Activated CD4-positive, alpha-beta memory T cell treated with anti-CD3 and anti-CD28 coated beads for 36 hours (primary cell): ENCODE data around the gene PRR16. TPM values are rescaled to one million over a fixed set of nuclear protein-coding genes. Genes with fewer than 3 reads are reported as not detected.

Experiments
- CTCF ChIA-PET: fragments of 350-600 bp; sonication (Branson Sonifier 250); formaldehyde crosslinking; loops from one replicate; lab custom pipeline; 2021; ENCODE audit warnings: antibody characterized with exemption, inconsistent platforms; lab: Charles Lee
- POLR2A ChIA-PET: fragments of 350-600 bp; sonication (Branson Sonifier 250); formaldehyde crosslinking; loops from one replicate; lab custom pipeline; 2021; ENCODE audit warnings: antibody characterized with exemption; lab: Charles Lee
- DNase-seq: peaks from one replicate; pipeline ENCODE4 v3.0.0-alpha.2; 2020
- H3K27ac Mint-ChIP-seq: one replicate; pipeline ENCODE4 v1.8.0; 2021; ENCODE audit warnings: mixed read lengths
- H3K27me3 Mint-ChIP-seq: one replicate; pipeline ENCODE4 v1.8.0; 2021; ENCODE audit warnings: mixed read lengths
- H3K36me3 Mint-ChIP-seq: one replicate; pipeline ENCODE4 v1.8.0; 2021; ENCODE audit warnings: mixed read lengths
- H3K4me1 Mint-ChIP-seq: one replicate; pipeline ENCODE4 v1.8.0; 2021; ENCODE audit warnings: low read depth, mixed read lengths
- H3K4me3 Mint-ChIP-seq: one replicate; pipeline ENCODE4 v1.8.0; 2021; ENCODE audit warnings: mild to moderate bottlenecking, mixed read lengths
- H3K9me3 Mint-ChIP-seq: one replicate; pipeline ENCODE4 v1.8.0; 2021; ENCODE audit warnings: mixed read lengths
- intact Hi-C: fragments of 100-400 bp; cut with micrococcal nuclease; formaldehyde crosslinking; loops from one replicate; pipeline ENCODE4 v1.15.1; 2023
- total RNA-seq, 2 experiments: library from RNA; stranded (reverse); gene quantifications; one replicate each; pipeline ENCODE4 v1.2.3, GENCODE V29; 2021

Gene PRR16
- total RNA-seq, 2 experiments from 2014 or later = not detected

DNA sequence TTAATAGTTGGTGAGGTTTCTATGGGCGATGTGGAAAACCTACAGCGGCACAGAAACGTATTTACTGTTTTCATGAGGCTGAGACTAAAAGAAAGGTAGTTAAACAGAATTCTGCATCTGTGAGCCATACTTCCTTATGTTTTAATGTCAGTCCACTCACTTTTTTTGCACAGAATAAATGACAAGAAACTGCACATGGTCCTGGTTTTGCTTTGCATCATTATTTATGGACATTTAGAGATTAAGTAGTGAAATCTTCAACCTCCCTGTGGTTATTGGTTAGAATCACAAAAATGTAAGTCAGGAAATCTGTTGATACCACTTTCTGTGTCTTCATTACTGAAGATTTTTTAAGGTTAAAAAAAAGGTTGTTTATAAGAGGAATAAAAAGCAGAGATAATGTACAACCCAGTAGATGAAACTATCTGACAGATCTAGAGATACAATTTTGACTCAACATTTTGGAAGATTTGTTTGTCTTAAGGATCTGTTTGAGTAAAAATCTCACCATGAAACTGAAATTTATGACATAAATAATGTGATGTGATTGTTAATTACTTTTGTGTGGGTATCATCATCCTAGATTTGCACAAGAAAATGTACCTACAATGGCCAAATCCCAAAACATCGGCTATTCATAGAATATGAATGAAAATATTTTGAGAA is 2.4 kb downstream of the PRR16 start:
- peaks cover 8% of the 10 kb centered on the region for H3K4me1 Mint-ChIP-seq
- POLR2A ChIA-PET = no interaction called here
- H3K9me3 Mint-ChIP-seq = no peaks in the 10 kb centered on the region
- intact Hi-C loops = no loop called here
- no peaks in the 10 kb centered on the region for H3K36me3 Mint-ChIP-seq
- no peak for DNase-seq
- no peak overlapping the region for H3K4me3 Mint-ChIP-seq
- no peak overlapping the region for H3K27ac Mint-ChIP-seq
- CTCF ChIA-PET = no interaction called here
- peaks cover 29% of the 10 kb centered on the region for H3K27me3 Mint-ChIP-seq

DNA sequence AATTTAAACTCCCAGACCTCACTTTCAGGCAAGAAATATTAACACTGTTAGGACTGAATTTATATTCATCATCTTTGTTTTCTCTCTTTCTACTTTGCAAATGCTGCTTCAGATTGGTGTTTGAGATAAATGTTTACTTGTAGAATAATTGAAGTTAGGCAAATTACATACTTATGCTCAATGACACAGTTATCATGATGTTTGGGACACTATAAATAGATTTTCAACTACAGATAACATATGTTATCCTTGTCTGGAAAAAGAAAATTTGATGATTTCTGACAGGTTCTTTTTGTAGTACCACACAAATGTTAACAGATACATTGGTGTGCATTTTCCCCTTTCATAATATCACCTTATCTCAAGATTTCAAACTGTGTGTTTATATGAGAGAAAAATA is 7.9 kb downstream of the PRR16 start:
- peaks cover 4% of the 10 kb centered on the region for H3K9me3 Mint-ChIP-seq

DNA sequence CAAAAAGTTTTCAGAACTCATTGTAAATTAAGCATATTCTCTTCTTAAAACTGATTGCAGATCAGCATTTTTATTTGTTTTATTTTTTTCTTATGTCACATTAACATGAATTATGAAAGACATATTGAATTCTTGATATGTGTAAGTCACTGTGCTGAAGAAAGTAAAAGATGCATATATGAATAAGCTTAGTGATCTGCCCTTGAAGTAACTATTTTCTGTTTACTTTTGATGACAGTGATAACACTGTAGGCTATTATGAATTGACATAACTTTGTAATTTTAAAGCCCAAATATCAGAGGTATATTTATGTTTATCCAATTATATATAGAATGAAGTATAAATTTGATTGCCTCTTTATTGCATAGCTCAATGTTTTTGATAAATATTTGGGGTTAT is 8.8 kb downstream of the PRR16 start:
- no peak for DNase-seq
- POLR2A ChIA-PET = no interaction called here
- Mint-ChIP-seq H3K4me3 (no peak overlapping the region), H3K27ac (no peak overlapping the region), H3K4me1 (no peaks in the 10 kb centered on the region), H3K9me3 (peaks cover 4% of the 10 kb centered on the region), H3K36me3 (no peaks in the 10 kb centered on the region), H3K27me3 (peaks cover 2% of the 10 kb centered on the region)
- CTCF ChIA-PET = no interaction called here
- intact Hi-C loops = no loop called here

More for the DNA sequence above, 7.9 kb downstream of the PRR16 start:
- Mint-ChIP-seq H3K27me3 (peaks cover 2% of the 10 kb centered on the region), H3K4me1 (no peaks in the 10 kb centered on the region), H3K4me3 (no peak overlapping the region), H3K36me3 (no peaks in the 10 kb centered on the region), H3K27ac (no peak overlapping the region)
- ChIA-PET POLR2A (no interaction called here), CTCF (no interaction called here)
- DNase-seq = no peak
- intact Hi-C loops = no loop called here

DNA sequence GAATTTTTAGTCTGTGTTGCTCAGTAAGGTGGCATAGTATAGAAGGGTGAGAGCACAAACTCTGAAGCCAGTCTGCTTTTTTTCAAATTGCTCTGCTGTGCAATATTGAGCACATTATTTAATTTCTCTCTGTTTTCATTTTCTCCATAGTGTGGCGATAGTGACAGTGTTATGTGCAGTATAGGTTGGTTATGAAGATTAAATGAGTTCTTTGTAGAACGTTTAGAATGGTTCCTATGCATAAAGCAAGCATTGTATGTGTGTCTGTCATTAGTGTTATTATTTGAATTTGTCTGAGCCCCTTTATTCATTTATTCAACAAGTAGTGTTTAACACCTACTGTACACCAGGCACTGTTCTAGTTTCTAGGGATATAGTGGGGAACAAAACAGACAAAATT is 9.2 kb downstream of the PRR16 start:
- Mint-ChIP-seq H3K4me3 (no peak overlapping the region), H3K9me3 (peaks cover 4% of the 10 kb centered on the region), H3K27ac (no peak overlapping the region), H3K27me3 (peaks cover 2% of the 10 kb centered on the region), H3K4me1 (no peaks in the 10 kb centered on the region), H3K36me3 (no peaks in the 10 kb centered on the region)
- ChIA-PET POLR2A (no interaction called here), CTCF (no interaction called here)
- no peak for DNase-seq
- intact Hi-C loops = no loop called here

DNA sequence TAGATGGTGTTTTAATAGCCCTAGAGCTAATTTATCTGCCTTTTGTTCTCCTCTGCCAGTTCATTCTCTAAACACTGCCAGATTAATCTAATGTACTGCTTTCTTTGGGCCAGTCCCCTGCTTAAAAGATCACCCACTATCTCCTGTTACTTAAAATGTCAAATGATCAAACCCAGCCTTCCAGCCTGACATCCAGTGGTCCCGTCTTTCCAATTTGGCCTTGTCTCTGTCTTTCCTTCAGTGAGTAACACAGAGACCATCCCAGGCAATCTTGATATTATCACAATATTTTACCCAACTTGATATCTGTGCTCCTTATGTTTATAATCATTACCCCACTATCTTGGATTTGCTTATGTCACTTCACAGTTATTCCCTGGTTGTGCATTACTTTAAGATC is 12.0 kb downstream of the PRR16 start:
- ChIA-PET POLR2A (no interaction called here), CTCF (no interaction called here)
- H3K4me3 Mint-ChIP-seq = no peak overlapping the region
- H3K36me3 Mint-ChIP-seq = no peaks in the 10 kb centered on the region
- peaks cover 4% of the 10 kb centered on the region for H3K9me3 Mint-ChIP-seq
- no peaks in the 10 kb centered on the region for H3K27me3 Mint-ChIP-seq
- DNase-seq = no peak
- intact Hi-C loops = no loop called here
- no peak overlapping the region for H3K27ac Mint-ChIP-seq
- H3K4me1 Mint-ChIP-seq = no peaks in the 10 kb centered on the region

- intact Hi-C loops = no loop called here
- ChIA-PET CTCF (no interaction called here), POLR2A (no interaction called here)
- no peak overlapping the region for H3K27ac Mint-ChIP-seq
- no peak overlapping the region for H3K4me3 Mint-ChIP-seq
- no peaks in the 10 kb centered on the region for H3K4me1 Mint-ChIP-seq
- H3K9me3 Mint-ChIP-seq = peaks cover 4% of the 10 kb centered on the region
- H3K36me3 Mint-ChIP-seq = no peaks in the 10 kb centered on the region
- H3K27me3 Mint-ChIP-seq = no peaks in the 10 kb centered on the region
- DNase-seq = no peak
Measured at GRCh38 chr5:120479066-120479465, 15.0 kb downstream of the PRR16 start.

DNA sequence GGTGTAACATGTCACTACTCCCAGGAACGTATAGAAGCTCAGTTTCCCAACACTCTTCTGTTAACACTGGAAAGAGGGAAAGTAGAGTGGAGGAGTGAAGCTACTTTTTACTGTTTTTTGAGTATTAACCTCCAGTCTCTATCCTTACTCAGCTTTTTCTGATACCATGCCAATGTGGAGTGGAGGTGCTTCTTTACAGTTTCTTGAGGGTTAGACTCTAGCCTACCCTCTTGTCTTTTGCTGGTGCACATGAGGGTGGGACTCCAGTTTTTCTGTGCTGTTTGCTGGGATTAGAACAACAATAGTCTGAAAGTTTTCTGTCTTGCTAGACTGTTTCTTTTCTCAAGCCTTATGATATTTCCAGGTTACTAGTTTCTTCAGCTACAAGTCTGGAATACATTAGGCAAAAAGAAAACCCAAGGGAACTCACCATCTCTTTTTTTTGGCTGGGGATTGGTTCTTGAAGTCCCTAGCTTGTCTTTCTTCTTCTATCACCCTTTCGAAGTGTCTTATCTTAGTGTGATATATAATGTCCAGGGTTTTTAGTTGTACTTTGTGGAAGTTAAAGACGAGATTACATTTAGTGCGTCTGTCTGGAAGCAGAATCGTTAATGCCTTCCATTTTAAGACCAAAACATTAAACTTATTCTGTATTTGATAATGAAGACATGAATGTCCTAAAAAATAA is 35.9 kb downstream of the PRR16 start:
- Mint-ChIP-seq H3K36me3 (no peaks in the 10 kb centered on the region), H3K27me3 (no peaks in the 10 kb centered on the region)

DNA sequence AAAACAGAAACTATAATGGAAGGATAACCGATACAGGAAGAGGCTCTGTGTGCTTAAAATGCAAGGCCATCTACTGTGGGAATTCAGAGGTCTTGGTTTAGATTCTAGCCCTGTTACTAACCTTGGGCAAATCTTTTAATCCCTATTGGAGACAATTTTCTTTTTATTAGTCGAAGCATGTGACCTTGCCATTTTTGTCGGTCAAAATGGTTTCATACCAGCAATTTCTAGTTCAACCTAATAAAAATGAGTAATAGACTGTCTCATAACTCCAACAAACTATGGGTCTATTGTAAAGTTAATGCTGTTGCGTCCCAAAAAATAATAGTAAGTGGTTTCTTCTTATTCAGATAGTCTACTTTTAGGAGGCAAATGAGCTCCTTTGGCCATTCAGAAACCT is 38.4 kb downstream of the PRR16 start:
- H3K27me3 Mint-ChIP-seq = no peaks in the 10 kb centered on the region
- H3K9me3 Mint-ChIP-seq = peaks cover 4% of the 10 kb centered on the region
- H3K4me1 Mint-ChIP-seq = no peaks in the 10 kb centered on the region
- DNase-seq = no peak
- H3K4me3 Mint-ChIP-seq = no peak overlapping the region
- intact Hi-C loops = no loop called here
- no peak overlapping the region for H3K27ac Mint-ChIP-seq
- POLR2A ChIA-PET = no interaction called here
- no peaks in the 10 kb centered on the region for H3K36me3 Mint-ChIP-seq
- CTCF ChIA-PET = interaction anchor here (0.7 kb wide), 1 partner anchor 535 kb away, joined by 3 read pairs; no protein-coding TSS in a partner anchor

More for the DNA sequence above, 35.9 kb downstream of the PRR16 start:
- CTCF ChIA-PET = no interaction called here
- no peak for DNase-seq
- Mint-ChIP-seq H3K4me1 (no peaks in the 10 kb centered on the region), H3K4me3 (no peak overlapping the region), H3K27ac (no peak overlapping the region), H3K9me3 (peaks cover 5% of the 10 kb centered on the region)
- POLR2A ChIA-PET = no interaction called here
- intact Hi-C loops = no loop called here

DNA sequence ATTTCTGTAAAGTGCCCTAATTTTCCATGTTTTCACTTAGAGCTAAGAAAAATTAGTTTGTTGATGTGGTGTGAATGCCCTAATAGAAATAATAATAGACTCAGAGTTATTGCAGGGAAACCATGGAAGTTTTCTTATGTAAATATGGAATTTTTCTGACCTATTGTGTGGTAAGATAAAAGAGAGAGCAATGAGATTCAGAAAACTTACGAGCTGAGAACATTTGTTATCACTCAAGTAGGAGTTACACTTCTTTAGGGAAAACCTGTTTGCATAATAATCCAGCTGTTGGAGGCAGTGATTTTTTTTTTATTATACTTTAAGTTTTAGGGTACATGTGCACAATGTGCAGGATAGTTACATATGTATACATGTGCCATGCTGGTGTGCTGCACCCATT is 39.2 kb downstream of the PRR16 start:
- no peak for DNase-seq
- POLR2A ChIA-PET = no interaction called here
- intact Hi-C loops = no loop called here

GRCh38 chr5:120504057-120504456 is 40.0 kb downstream of the PRR16 start:
- no peaks in the 10 kb centered on the region for H3K36me3 Mint-ChIP-seq
- H3K27ac Mint-ChIP-seq = no peak overlapping the region

More for the DNA sequence above, 39.2 kb downstream of the PRR16 start:
- Mint-ChIP-seq H3K9me3 (peaks cover 4% of the 10 kb centered on the region), H3K27me3 (no peaks in the 10 kb centered on the region), H3K27ac (no peak overlapping the region), H3K36me3 (no peaks in the 10 kb centered on the region), H3K4me3 (no peak overlapping the region), H3K4me1 (no peaks in the 10 kb centered on the region)
- CTCF ChIA-PET = interaction anchor here (0.7 kb wide), 1 partner anchor 536 kb away, joined by 3 read pairs; no protein-coding TSS in a partner anchor

GRCh38 chr5:120507197-120507596 is 43.1 kb downstream of the PRR16 start:
- Mint-ChIP-seq H3K4me1 (no peaks in the 10 kb centered on the region), H3K4me3 (no peak overlapping the region), H3K9me3 (peaks cover 6% of the 10 kb centered on the region), H3K27me3 (no peaks in the 10 kb centered on the region), H3K27ac (no peak overlapping the region), H3K36me3 (no peaks in the 10 kb centered on the region)
- POLR2A ChIA-PET = no interaction called here
- no peak for DNase-seq
- intact Hi-C loops = no loop called here
- CTCF ChIA-PET = no interaction called here

More at GRCh38 chr5:120504057-120504456, 40.0 kb downstream of the PRR16 start:
- Mint-ChIP-seq H3K9me3 (peaks cover 4% of the 10 kb centered on the region), H3K4me1 (no peaks in the 10 kb centered on the region), H3K4me3 (no peak overlapping the region), H3K27me3 (no peaks in the 10 kb centered on the region)
- intact Hi-C loops = no loop called here
- POLR2A ChIA-PET = no interaction called here
- CTCF ChIA-PET = no interaction called here
- no peak for DNase-seq

DNA sequence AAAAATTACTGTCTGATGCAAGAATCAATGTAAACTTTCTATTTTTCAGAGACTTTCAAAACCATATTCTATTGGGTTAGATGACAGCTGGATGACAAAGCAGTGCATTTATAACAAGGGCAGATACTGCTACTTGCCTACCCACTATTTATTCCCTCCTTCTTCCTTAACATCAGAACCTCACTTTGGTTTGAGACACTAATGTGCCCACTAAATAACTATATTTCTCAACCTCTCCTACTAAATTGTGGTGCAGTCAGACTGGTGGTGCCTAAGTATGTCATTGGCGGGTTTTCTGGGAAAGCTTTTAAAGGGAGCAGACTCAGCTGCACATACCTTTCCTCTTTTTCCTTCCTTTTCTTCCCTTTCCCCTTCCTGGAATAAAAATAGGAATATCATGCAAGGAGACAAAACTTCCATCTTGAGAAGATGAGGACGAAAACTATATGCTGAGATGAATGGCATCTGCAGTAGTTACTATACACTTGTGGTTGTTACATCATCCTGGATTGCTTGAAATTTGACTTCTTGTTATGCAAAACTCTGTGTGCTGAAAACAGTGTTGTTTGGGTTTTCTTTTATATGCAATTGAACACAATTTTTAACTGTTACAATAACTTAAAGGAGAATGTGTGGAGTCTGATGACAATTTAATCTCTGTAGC is 43.8 kb downstream of the PRR16 start:
- Mint-ChIP-seq H3K9me3 (peaks cover 4% of the 10 kb centered on the region), H3K27me3 (no peaks in the 10 kb centered on the region), H3K36me3 (no peaks in the 10 kb centered on the region), H3K27ac (no peak overlapping the region), H3K4me1 (no peaks in the 10 kb centered on the region), H3K4me3 (no peak overlapping the region)
- POLR2A ChIA-PET = no interaction called here
- intact Hi-C loops = no loop called here
- CTCF ChIA-PET = no interaction called here
- DNase-seq = no peak
